ENCODE data around the gene SLC35D2. TPM values are rescaled to one million over a fixed set of nuclear protein-coding genes. Genes with fewer than 3 reads are reported as not detected.
A peak's percentile ranks its signal among the peaks of the same experiment; 100 is the strongest.
"Not testable (repeated sequence)": the region's sequence is repeated elsewhere in the genome, so short reads cannot be mapped to it uniquely, and the experiment has no call there.

The SLC35D2 gene
- total RNA-seq, 2 experiments from 2014 or later: 5.3 to 6.7 TPM

DNA sequence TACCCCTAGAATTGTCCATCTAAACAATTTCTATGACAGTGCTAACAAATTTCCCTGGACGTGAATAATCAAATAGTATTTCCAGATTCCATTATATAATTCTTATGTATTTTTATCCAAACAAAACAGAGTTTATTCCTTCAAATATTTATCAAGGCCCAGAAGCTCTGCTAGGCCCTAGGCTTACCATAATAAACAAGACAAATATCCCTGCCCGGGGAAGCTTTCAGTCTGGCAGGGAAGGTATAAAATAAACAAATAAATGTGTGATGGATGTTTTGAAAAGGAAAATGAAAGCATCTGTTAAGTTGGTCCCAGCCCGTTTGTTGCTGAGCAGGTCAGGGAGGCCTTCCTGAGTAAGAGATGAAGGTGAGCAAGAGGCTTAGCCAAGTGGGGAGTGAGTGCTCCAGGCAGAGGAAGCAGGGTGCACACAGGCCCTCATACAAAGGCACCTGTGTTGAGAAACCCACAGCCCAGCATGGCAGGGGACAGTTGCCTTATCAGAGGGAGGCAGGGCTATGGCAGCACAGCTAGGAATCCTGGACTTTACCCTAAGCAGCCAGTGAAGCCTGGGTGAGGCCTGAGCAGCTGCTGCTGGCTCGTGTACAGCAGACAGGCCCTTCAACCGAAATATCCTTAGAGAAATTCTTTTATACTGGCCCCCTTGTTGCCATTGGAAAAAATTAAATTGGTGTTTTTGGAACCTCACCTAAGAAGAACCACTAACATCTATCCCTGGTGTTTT is 7.7 kb upstream of the SLC35D2 start:
- Mint-ChIP-seq H3K36me3 (peaks cover 50% of the 10 kb centered on the region), H3K27ac (peak overlapping the region; percentile 62), H3K27me3 (no peaks in the 10 kb centered on the region), H3K4me1 (peaks cover 12% of the 10 kb centered on the region), H3K4me3 (no peak overlapping the region), H3K9me3 (ENCODE audit: low read depth) (no peaks in the 10 kb centered on the region)
- ATAC-seq: peak; percentile 51
- CTCF ChIA-PET: interaction anchor here (0.7 to 1.8 kb wide), 2 partner anchors 18 to 1519 kb away, joined by 4 read pairs; no protein-coding TSS in a partner anchor
- peak; percentile 33 for DNase-seq

DNA sequence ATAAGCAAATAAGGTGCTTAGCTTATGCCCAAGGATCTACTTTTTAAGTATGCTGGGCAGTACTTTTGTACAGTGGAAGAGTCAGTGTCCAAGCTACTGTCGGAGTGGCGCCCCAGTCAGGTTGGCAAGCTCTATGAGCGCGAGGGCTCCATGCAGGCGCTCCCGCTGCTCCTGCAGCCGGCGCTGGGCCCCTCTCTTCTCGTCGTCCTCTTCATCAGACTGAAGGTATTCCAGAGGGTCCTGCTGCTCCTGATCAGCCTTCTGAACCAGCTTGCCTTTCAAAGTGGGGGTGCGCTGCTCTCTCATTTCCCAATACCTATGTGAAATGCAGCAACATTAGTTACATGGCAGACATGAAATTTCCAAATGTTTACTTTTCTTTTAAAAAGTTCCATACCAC is 4.6 kb upstream of the SLC35D2 start:
- peak; percentile 18 for DNase-seq
- H3K4me1 Mint-ChIP-seq: peaks cover 23% of the 10 kb centered on the region
- peaks cover 47% of the 10 kb centered on the region for H3K36me3 Mint-ChIP-seq
- CTCF ChIA-PET: no interaction called here
- H3K9me3 Mint-ChIP-seq (ENCODE audit: low read depth): no peaks in the 10 kb centered on the region
- H3K4me3 Mint-ChIP-seq: no peak overlapping the region
- ATAC-seq: no peak
- H3K27ac Mint-ChIP-seq: no peak overlapping the region
- H3K27me3 Mint-ChIP-seq: no peaks in the 10 kb centered on the region

DNA sequence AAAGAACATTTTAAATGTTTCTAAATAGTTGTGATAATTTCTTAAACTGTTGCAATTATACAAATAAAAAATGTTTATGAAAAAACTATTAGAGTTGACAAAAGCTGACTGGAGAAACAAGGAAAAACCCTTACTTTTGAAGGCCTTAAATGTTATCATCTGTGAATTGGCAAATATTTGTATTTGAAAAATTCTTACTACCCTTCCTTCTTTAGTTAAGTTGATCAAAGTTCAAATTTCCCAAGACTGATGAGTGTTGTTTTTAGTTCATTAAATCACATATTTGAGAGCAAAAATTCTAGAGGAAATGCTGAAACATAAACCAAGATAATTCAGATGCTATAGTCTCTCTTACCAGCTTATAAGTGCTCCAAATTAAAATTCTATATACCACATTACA is 2.6 kb upstream of the SLC35D2 start:
- DNase-seq (no peak), ATAC-seq (no peak)
- peaks cover 24% of the 10 kb centered on the region for H3K4me1 Mint-ChIP-seq
- CTCF ChIA-PET: interaction anchor here (1.4 kb wide), 1 partner anchor 13 kb away, joined by 5 read pairs; no protein-coding TSS in a partner anchor
- H3K27me3 Mint-ChIP-seq: no peaks in the 10 kb centered on the region
- H3K27ac Mint-ChIP-seq: no peak overlapping the region
- peaks cover 38% of the 10 kb centered on the region for H3K36me3 Mint-ChIP-seq
- no peak overlapping the region for H3K4me3 Mint-ChIP-seq
- H3K9me3 Mint-ChIP-seq (ENCODE audit: low read depth): no peaks in the 10 kb centered on the region

DNA sequence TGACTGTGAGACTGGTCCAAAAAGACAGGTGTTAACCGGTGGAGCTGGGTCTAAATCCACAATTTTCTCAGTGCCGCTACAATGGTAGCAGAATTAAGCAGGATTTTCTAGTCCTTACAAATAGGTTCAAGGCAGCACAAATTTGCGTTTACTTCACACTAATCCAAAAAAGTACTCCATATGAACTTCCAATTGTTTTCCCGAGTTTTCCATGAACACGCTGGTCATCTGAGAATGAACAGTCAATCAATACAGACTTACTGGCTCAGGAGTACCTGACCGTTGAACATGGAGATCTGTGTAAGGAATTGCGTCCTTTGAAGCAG is 709 bp downstream of the SLC35D2 start:
- H3K4me1 Mint-ChIP-seq: peaks cover 28% of the 10 kb centered on the region
- H3K27ac Mint-ChIP-seq: no peak overlapping the region
- DNase-seq (no peak), ATAC-seq (no peak)
- H3K27me3 Mint-ChIP-seq: no peaks in the 10 kb centered on the region
- CTCF ChIA-PET: interaction anchor here (1.7 to 2.0 kb wide), 2 partner anchors 55 to 184 kb away, joined by 4 to 7 read pairs; no protein-coding TSS in a partner anchor
- H3K36me3 Mint-ChIP-seq: peaks cover 26% of the 10 kb centered on the region
- no peaks in the 10 kb centered on the region for H3K9me3 Mint-ChIP-seq (ENCODE audit: low read depth)
- H3K4me3 Mint-ChIP-seq: peak overlapping the region; percentile 76

DNA sequence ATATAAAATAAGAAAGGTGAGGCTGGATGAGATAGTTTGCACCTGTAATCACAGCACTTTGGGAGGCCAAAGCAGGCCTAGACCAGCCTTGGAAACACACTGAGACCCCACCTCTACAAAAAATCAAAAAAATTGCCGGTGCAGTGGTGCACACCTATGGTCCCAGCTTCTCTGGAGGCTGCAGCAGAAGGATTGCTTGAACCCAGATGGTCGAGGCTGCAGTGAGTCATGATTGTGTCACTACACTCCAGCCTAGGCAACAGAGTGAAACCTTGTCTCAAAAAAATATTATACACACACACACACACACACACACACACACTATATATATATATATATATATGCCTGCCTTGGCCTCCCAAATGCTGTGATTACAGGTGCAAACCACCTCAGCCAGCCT is 1.3 kb downstream of the SLC35D2 start:
- Mint-ChIP-seq H3K36me3 (peaks cover 24% of the 10 kb centered on the region), H3K4me3 (no peak overlapping the region), H3K9me3 (ENCODE audit: low read depth) (no peaks in the 10 kb centered on the region), H3K27me3 (no peaks in the 10 kb centered on the region), H3K4me1 (peaks cover 28% of the 10 kb centered on the region), H3K27ac (no peak overlapping the region)
- no peak for ATAC-seq
- CTCF ChIA-PET: interaction anchor here (1.7 to 2.0 kb wide), 2 partner anchors 54 to 184 kb away, joined by 4 to 7 read pairs; no protein-coding TSS in a partner anchor
- DNase-seq: no peak

DNA sequence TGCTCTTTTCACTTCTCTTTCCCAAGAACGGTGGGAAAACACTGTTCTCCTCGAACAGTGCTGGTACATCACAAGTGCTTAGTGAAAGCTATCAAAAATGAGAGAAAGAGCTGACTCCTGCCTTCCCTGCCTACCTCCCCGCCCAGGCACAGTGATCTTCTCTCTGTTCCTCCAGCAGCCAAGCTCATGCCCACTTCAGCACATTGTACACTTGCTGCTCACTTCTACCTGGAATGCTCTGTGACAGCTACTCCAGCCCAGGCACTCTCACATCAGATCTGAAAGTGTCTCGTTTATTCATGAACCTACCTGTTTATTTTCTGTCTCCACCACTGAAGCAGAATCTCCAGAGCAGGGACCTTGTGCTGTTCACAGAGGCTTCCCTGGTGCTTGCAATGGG is 1.8 kb downstream of the SLC35D2 start:
- no peaks in the 10 kb centered on the region for H3K27me3 Mint-ChIP-seq
- H3K9me3 Mint-ChIP-seq (ENCODE audit: low read depth): no peaks in the 10 kb centered on the region
- DNase-seq (peak; percentile 22), ATAC-seq (no peak)
- peaks cover 23% of the 10 kb centered on the region for H3K36me3 Mint-ChIP-seq
- H3K4me1 Mint-ChIP-seq: peaks cover 27% of the 10 kb centered on the region
- no peak overlapping the region for H3K4me3 Mint-ChIP-seq
- CTCF ChIA-PET: interaction anchor here (2.0 kb wide), 1 partner anchor 185 kb away, joined by 7 read pairs; no protein-coding TSS in a partner anchor
- H3K27ac Mint-ChIP-seq: no peak overlapping the region

DNA sequence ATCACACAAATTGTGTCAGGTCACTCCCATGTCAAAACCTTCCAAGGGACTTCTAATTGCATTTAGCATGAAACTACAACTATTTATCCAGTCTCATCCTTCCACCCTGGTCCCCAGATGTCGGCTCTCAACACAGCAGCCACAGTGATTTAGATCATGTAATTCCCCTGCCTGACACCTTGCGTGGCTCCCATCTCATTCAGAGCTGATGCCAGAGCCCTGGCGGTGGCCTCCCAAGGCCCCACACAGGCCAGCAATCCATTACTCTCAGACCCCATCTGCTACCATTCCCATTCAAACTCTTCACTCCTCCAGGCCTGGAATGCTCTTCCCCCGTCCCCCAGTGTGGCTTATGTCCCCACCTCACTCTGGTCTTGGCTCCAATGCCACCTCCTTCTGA is 2.4 kb downstream of the SLC35D2 start:
- Mint-ChIP-seq H3K27ac (no peak overlapping the region), H3K27me3 (no peaks in the 10 kb centered on the region), H3K4me1 (peaks cover 25% of the 10 kb centered on the region), H3K4me3 (no peak overlapping the region), H3K9me3 (ENCODE audit: low read depth) (no peaks in the 10 kb centered on the region), H3K36me3 (peaks cover 19% of the 10 kb centered on the region)
- DNase-seq (no peak), ATAC-seq (no peak)
- CTCF ChIA-PET: no interaction called here

DNA sequence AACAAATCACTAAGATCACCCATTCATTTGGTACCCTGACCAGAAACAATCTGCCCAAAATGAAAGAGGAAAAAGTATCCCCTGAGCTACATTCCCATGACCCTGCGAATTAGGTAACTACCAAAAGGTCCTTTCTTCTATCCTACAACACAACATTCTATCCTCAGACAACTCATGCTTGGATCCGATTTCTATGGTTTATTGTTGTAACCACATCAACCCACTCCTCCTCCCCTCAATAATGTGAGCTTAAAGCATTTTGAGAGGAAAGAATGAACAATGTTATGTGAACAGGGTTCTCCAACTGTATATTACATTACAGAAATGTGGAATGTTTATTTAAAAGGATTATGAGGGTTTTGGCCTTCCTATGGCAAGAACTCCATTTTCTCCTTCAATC is 4.0 kb downstream of the SLC35D2 start:
- H3K27me3 Mint-ChIP-seq: no peaks in the 10 kb centered on the region
- H3K27ac Mint-ChIP-seq: no peak overlapping the region
- ATAC-seq: no peak
- DNase-seq: no peak
- peaks cover 19% of the 10 kb centered on the region for H3K4me1 Mint-ChIP-seq
- no peaks in the 10 kb centered on the region for H3K9me3 Mint-ChIP-seq (ENCODE audit: low read depth)
- H3K4me3 Mint-ChIP-seq: no peak overlapping the region
- CTCF ChIA-PET: interaction anchor here (0.7 kb wide), 1 partner anchor 116 kb away, joined by 3 read pairs; no protein-coding TSS in a partner anchor
- H3K36me3 Mint-ChIP-seq: peaks cover 13% of the 10 kb centered on the region

DNA sequence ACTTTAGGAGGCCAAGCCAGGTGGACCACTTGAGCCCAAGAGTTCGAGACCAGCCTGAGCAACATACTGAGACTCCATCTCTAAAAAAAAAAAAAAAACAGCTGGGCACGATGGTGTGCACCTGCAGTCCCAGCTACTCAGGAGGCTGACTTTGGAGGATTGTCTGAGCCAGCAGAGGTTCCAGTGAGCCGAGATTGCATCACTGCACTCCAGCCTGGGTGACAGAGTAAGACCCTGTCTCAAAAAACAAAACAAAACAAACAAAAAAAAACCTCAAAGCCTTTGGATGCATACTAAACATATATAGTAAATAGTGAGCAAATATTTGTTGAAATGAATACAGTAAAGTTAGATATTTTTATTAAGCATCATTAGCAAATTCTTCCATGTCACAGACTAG is 5.3 kb downstream of the SLC35D2 start:
- CTCF ChIA-PET: no interaction called here

DNA sequence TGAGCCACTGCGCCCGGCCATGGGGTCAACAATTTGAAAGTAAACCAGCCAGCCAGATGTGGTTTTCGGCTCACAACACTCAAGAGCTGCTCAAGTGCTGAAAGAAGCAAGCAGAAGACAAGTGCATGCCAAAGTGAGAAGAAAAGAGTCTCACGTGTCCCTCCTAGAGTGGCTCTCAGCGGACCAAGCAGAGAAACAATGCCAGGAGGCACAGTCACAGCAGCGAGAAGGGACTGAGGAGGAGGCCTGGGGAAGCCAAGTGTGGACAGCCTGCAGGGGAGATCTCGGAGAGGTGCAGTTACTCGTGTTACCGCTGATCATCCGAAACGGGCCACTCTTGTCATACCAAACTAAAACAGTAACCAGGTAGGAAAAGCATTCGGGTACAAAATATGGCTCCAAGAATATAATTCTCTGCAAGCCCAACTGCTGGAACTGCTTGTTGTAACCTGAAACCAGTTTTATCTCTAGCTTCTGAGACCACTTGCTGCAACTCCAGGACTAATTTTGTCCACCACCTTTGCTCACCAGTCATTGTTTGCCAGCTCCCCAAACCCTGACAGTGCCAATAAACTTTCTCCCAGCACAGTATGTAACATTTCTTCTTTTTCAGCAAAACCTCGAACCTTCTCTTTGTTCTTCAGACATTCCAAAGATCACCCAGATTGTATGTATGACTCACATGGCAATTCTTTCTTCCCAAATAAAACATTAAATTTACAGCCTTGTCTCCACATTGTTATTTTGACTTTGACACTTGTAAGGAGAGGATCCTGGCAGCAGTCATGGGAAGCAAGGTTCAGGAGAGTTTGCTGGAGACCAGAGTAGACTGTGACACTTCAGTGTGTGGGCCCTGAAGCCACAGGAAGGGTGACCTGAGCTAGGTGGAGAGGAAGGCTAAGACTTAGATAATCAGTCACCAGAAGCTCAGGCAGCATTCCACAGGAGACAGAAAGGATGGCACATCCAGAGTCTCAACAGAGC is 6.3 kb downstream of the SLC35D2 start:
- peaks cover 6% of the 10 kb centered on the region for H3K4me1 Mint-ChIP-seq
- H3K36me3 Mint-ChIP-seq: peaks cover 7% of the 10 kb centered on the region
- no peaks in the 10 kb centered on the region for H3K9me3 Mint-ChIP-seq (ENCODE audit: low read depth)
- H3K27ac Mint-ChIP-seq: no peak overlapping the region
- DNase-seq (peak; percentile 28), ATAC-seq (no peak)
- no peak overlapping the region for H3K4me3 Mint-ChIP-seq
- CTCF ChIA-PET: no interaction called here
- H3K27me3 Mint-ChIP-seq: no peaks in the 10 kb centered on the region

More for the DNA sequence above, 5.3 kb downstream of the SLC35D2 start:
- Mint-ChIP-seq H3K36me3 (peaks cover 7% of the 10 kb centered on the region), H3K4me3 (no peak overlapping the region), H3K9me3 (ENCODE audit: low read depth) (no peaks in the 10 kb centered on the region), H3K27ac (no peak overlapping the region), H3K4me1 (peaks cover 12% of the 10 kb centered on the region), H3K27me3 (no peaks in the 10 kb centered on the region)
- DNase-seq (peak; percentile 8), ATAC-seq (no peak)

DNA sequence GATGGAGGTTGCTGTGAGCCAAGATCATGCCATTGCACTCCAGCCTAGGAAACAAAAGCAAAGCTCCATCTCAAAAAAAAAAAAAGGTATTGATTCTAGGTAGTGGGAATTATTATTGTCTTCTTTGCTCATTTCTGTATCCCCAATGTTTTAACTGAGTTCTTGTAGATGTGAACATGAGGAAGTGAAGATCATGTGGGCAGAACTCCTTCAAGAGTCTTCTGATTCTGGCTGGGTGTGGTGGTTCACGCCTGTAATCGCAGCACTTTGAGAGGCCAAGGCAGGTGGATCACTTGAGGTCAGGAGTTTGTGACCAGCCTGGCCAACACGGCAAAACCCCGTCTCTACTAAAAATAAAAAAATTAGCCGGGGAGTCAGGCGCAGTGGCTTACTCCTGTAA is 8.0 kb downstream of the SLC35D2 start:
- H3K36me3 Mint-ChIP-seq; CTCF ChIA-PET; ATAC-seq; H3K27me3 Mint-ChIP-seq; H3K4me3 Mint-ChIP-seq; H3K27ac Mint-ChIP-seq; H3K4me1 Mint-ChIP-seq; H3K9me3 Mint-ChIP-seq (ENCODE audit: low read depth): not testable (repeated sequence)
- DNase-seq: peak; percentile 21

DNA sequence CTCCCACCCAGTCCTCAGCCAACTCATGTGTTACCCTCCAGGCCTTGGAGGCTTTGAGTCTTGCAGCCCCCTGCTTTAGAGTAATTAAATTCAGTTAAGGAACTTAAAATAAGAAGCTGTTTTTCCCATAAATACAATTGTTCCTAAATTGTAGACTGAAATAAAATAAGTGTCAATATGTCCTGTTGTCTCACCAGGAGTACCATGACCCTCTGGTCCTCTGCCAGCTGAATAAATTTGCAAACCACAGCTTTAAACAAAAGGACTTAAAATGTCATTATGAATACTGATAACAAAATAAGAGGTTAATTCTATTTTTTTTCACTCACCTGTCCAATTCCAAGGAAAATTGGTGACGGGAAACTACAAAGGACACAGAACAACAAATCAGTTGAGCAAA is 15.6 kb downstream of the SLC35D2 start:
- no peak for DNase-seq
- CTCF ChIA-PET: interaction anchor here (0.8 kb wide), 1 partner anchor 74 kb away, joined by 3 read pairs; no protein-coding TSS in a partner anchor
- no peaks in the 10 kb centered on the region for H3K4me1 Mint-ChIP-seq

DNA sequence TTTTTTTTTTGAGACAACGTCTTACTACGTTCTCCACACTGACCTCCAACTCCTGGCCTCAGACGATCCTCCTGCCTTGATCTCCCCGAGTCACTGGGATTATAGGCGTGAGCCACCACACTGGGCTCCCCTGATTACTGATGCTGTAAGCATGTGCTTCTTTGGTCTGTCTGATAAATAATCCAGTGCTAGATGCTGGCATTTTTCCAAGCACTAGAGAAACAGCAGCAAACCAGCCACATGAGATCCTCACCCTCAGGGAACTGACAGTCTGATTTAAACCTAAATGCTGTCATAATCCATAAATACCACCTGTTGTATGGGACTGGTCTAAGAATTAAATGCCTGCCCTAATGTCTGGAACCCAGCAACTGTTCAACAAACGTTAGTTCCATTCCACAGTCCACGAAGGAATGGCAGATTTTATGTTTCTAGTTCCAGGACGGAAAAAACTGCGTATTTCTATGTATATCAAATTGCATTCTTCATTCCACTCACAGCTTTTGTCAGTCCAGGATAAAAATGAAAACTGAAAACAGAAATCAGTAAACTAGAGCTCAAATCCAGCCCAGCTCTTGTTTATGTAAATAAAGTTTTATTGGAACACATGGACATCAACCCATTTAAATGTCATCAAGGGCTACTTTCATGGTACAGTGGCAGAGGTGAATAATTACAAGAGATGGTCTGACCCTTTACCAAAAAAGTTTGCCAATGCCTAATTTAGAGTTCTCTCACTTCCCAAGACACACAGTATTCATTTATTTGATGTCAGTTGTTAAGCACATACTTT is 20.1 kb downstream of the SLC35D2 start:
- Mint-ChIP-seq H3K4me1 (no peaks in the 10 kb centered on the region), H3K9me3 (ENCODE audit: low read depth) (no peaks in the 10 kb centered on the region), H3K36me3 (peaks cover 15% of the 10 kb centered on the region), H3K27ac (no peak overlapping the region), H3K27me3 (no peaks in the 10 kb centered on the region), H3K4me3 (no peak overlapping the region)
- ATAC-seq (no peak), DNase-seq (no peak)
- CTCF ChIA-PET: no interaction called here

More for the DNA sequence above, 15.6 kb downstream of the SLC35D2 start:
- H3K4me3 Mint-ChIP-seq: no peak overlapping the region
- H3K9me3 Mint-ChIP-seq (ENCODE audit: low read depth): no peaks in the 10 kb centered on the region
- H3K27me3 Mint-ChIP-seq: no peaks in the 10 kb centered on the region
- peaks cover 5% of the 10 kb centered on the region for H3K36me3 Mint-ChIP-seq
- no peak for ATAC-seq
- H3K27ac Mint-ChIP-seq: no peak overlapping the region

All from activated CD8-positive, alpha-beta memory T cell treated with anti-CD3 and anti-CD28 coated beads, Interleukin-2, amount 10 ng/mL, durations not matched to agents 7 days and 5 days (primary cell).